Transverse colon (tissue), 4 donors: ENCODE data around the gene CDK15.

ENCODE experiments used
- CTCF ChIP-seq, 5 experiments: fragments of 200-600 bp in 3 of 5; fragments of 450-650 bp in 2 of 5; sonication (generic) in 3 of 5; IDR thresholded peaks; 1 replicate in 2 of 5; 2 replicates in 3 of 5; pipeline ENCODE4 v1.5.1; 2016 to 2017; ENCODE audit warnings: antibody characterized with exemption in 5 of 5, inconsistent platforms in 3 of 5, mild to moderate bottlenecking in 2 of 5, moderate library complexity in 1 of 5
- EP300 ChIP-seq: sonication (generic); formaldehyde crosslinking; IDR thresholded peaks from one replicate; pipeline ENCODE4 v1.6.1; 2017; ENCODE audit warnings: antibody characterized with exemption, low read depth
- POLR2A ChIP-seq: fragments of 450-650 bp; IDR thresholded peaks from one replicate; pipeline ENCODE4 v1.6.1; 2016; ENCODE audit warnings: antibody characterized with exemption, mild to moderate bottlenecking, moderate library complexity
- POLR2AphosphoS5 ChIP-seq, 3 donors: sonication (generic); formaldehyde crosslinking; IDR thresholded peaks; one replicate each; pipeline ENCODE4 v1.6.1; 2016; ENCODE audit warnings: antibody characterized with exemption in 3 of 3

DNA sequence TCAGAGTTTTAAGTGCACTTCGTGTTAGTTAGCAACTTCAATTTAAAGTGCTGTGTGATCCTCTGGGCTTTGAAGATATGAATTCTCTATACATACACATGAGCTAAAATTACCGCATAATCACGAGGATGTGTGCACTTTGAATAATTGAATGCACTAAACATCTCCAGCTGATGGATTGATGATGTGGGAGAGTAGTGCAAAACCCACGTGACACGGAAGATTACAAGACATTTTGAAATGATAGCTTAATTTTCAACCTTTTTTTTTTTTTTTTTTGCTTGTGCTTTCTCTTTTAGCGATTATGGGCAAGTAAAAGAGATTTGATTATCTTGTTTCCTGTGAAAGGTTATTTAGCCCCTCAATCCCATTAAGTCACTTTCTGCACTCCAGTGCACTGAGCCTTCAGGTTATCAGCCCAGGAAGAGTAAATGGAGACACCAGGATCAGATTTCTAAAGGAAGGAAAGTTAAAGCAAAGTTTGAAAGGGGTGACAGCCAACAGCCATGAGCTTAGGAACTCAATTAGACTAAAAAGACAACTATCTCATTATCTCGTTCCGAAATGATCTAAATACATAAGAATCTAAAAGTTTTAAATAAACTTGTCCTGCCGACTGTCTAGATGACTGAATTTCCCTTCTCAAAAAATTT lies 81.6 kb downstream of the CDK15 start:
- TF ChIP-seq CTCF (IDR thresholded peaks at IDR 0.05) (no peak), POLR2A (no peak), POLR2AphosphoS5 (IDR thresholded peaks at IDR 0.05) (no peak), EP300 (no peak)
